ENCODE measurements around the gene SMARCB1.

SMARCB1 gene

GRCh38 chr22:23786752-23787599, at the start of gene SMARCB1:
Gene SMARCB1 (plus strand): TSS chr22:23786966. CDS start chr22:23787170, 204 bp downstream.
- DNase-seq = peak; percentile 81 to 84

- DNase-seq = no peak
Observed at GRCh38 chr22:23737696-23738095, 49.1 kb upstream of the SMARCB1 start.

- no peak for DNase-seq
Observed at GRCh38 chr22:23742505-23743264, 44.1 kb upstream of the SMARCB1 start.

GRCh38 chr22:23743303-23743705, 43.5 kb upstream of the SMARCB1 start:
- no peak for DNase-seq

GRCh38 chr22:23744001-23744400, 42.8 kb upstream of the SMARCB1 start:
- DNase-seq = no peak

- no peak for DNase-seq
Observed at GRCh38 chr22:23744485-23744884, 42.3 kb upstream of the SMARCB1 start.

- no peak for DNase-seq
Observed at GRCh38 chr22:23745791-23746190, 41.0 kb upstream of the SMARCB1 start.

GRCh38 chr22:23749841-23750301, 36.9 kb upstream of the SMARCB1 start:
- peak; percentile 49 to 54 for DNase-seq

- no peak for DNase-seq
Observed at GRCh38 chr22:23750367-23750713, 36.4 kb upstream of the SMARCB1 start.

GRCh38 chr22:23750714-23751440, 35.9 kb upstream of the SMARCB1 start, which contains the start of gene ZNF70:
Gene ZNF70 (minus strand): TSS chr22:23751112. CDS start chr22:23745140, 5,972 bp downstream.
- peak; percentile 63 to 80 for DNase-seq

GRCh38 chr22:23751441-23751996, 35.2 kb upstream of the SMARCB1 start:
- DNase-seq = no peak

- DNase-seq = peak in 1 of 2 experiments; percentile 15
Observed at GRCh38 chr22:23752090-23752691, 34.6 kb upstream of the SMARCB1 start.

GRCh38 chr22:23752750-23753149, 34.0 kb upstream of the SMARCB1 start:
- DNase-seq = no peak

- DNase-seq = no peak
Observed at GRCh38 chr22:23753385-23753784, 33.4 kb upstream of the SMARCB1 start.

GRCh38 chr22:23754220-23754919, 32.4 kb upstream of the SMARCB1 start, which contains the start of gene VPREB3:
Gene VPREB3 (minus strand): TSS chr22:23754425. CDS start chr22:23754363, 62 bp downstream.
- DNase-seq = no peak

GRCh38 chr22:23754980-23755636, 31.7 kb upstream of the SMARCB1 start:
- no peak for DNase-seq

GRCh38 chr22:23755711-23756110, 31.1 kb upstream of the SMARCB1 start:
- no peak for DNase-seq

- no peak for DNase-seq
Observed at GRCh38 chr22:23756891-23757290, 29.9 kb upstream of the SMARCB1 start.

GRCh38 chr22:23759566-23759965, 27.2 kb upstream of the SMARCB1 start:
- DNase-seq = no peak

GRCh38 chr22:23760056-23760455, 26.7 kb upstream of the SMARCB1 start:
- DNase-seq = no peak
